HG03378 (cell line): Measurements from ENCODE around the gene PHF21B.
"Not testable (repeated sequence)": the region's sequence is repeated elsewhere in the genome, so short reads cannot be mapped to it uniquely, and the experiment has no call there.

ENCODE experiments used
- ATAC-seq: cut with Tn5 transposase; IDR thresholded peaks from one replicate; pipeline ENCODE4 v1.9.1; 2021; ENCODE audit warnings: mild to moderate bottlenecking, moderate library complexity; ENCODE audit not compliant: unreplicated experiment

PHF21B gene

GRCh38 chr22:44965171-44965570 lies 44.6 kb downstream of the PHF21B start:
- no peak for ATAC-seq

DNA sequence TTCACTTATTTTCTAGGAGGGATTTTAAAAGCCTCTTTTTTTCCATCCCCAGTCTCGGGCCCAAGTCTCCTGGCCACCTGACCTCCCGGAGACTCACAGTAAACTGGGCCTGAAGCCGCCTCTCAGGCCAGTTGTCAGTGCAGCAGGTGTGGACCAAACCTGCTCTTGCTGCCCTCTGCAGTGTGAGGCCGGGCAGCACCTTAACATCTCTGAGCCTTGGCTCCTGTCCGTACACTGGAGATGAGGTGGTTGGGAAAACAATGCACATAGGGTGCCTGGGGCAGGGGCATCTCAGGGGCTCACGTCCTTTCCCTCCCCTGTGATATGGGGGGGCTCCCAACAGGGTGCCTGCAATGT lies 45.1 kb downstream of the PHF21B start:
- ATAC-seq = no peak

DNA sequence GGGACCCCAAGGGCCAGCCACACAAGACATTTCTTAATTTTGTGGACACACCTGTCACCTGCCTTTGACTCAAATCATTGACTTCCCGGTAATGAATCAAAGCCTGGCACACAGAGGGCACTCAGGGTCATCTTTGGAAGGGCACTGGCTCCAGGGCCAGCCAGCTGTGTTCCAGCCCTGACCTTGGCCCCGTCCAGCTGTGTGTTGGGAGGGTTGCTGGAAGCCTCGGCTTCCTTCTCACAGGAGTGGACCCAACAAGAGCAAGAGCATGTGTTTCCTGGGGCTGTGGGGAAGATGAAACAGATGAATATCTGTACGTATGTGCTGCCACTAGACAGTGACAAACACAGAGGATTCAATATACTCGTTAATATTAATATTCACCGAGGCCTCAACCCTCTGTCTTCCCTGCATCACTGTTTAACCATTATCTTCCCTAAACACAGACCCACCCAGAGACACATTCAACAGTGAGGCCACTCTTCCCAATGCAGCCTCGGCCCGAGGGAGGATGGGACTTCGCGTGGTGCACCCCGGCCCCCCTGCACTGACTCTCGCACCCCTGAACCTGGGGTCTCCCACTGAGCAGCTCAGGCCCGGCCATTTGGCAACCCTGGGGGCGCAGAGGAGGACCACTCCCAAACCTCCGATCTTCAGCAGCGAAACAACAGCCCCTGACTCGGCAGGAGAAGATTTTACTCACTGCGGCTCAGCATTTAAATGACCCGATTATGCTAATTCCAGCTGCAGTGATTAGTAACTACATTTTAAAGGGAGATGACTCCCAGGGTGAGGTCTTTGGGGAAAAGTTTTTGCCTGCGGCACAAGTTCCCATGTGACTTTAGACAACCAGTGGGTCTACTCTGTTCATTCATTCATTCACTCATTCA lies 45.7 kb downstream of the PHF21B start:
- no peak for ATAC-seq

- no peak for ATAC-seq
Observed at GRCh38 chr22:44962741-44963454, 46.9 kb downstream of the PHF21B start.

GRCh38 chr22:44961682-44962081 lies 48.1 kb downstream of the PHF21B start:
- ATAC-seq = not testable (repeated sequence)

DNA sequence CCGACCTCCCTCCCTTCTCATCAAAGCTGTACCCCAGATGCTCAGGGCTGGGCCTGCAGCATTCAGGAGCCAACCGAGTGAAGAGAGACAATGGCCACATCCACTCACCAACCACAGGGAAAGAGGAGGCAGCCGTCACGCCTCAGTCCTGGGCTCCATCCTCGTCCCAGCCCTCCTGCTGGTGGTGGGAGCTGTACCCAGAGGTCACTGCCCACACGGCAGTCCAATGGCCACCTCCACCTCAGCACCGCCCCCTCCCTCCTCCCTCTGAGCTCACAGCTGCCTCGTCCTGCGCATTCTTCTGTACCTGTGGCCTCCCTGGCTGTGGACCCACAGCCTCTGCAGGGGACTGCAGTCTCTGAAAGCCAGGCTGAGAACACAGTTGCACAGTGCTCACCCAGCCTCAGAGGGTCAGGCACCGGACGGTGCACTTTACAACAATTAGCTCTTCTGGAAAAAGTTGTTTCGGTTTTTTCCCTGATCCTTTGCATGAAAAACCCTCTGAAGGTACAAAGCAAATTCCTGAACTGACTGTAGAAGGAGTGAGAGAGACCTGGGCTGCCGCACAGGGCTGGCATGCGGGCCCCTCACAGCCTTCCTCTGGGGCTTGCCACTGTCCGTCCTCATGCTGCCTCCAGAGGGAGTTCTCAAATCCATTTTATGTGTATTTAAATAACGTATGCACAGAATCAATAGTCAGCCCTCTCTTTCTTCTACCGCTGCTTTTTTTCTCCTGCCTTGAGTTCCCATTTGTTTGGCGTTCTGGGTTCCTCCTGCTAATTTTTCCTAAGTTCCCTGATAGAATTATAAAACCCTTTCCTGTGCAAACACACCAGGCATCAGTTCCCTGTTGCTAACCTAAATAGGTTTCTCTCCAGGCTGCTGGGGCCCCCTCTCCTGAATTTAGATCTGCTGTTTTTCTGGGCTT lies 52.7 kb downstream of the PHF21B start:
- no peak for ATAC-seq

- peak; percentile 69 for ATAC-seq
Observed at GRCh38 chr22:44955102-44955501, 54.7 kb downstream of the PHF21B start.

DNA sequence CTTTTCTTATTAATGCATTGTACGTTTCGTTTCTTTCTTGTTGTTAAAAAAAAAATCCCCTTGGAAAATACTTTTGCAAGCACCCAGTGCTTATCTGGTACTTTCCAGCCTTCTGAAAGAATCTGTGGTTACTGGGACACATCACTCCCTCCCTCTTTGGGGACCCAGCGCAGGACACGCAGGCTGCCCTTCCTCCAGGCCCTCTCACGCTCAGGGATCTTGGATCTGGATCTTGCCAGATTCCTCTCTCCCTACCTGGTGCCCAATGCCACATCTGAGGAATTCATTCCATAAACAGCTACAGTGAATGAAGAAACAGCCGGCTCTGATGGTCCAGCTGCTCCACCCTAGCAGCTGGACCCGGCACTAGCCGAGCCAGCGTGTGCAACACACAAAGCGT lies 55.7 kb downstream of the PHF21B start:
- ATAC-seq = no peak

GRCh38 chr22:44952863-44953746 lies 56.7 kb downstream of the PHF21B start:
- ATAC-seq = no peak

DNA sequence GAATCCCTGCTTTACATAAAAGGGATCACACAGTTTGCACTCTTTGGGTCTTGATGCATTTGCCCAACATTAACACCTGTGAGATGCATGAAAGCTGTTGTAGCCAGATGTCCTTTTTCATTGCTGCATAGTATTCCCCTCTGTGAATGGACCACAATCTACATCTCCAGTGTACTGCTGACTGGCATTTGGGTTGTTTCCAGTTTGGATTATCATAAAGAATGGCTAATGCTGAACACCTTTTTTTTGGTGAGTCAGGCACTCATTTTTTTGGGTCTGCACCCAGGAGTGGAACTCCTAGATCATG lies 58.3 kb downstream of the PHF21B start:
- ATAC-seq = no peak

DNA sequence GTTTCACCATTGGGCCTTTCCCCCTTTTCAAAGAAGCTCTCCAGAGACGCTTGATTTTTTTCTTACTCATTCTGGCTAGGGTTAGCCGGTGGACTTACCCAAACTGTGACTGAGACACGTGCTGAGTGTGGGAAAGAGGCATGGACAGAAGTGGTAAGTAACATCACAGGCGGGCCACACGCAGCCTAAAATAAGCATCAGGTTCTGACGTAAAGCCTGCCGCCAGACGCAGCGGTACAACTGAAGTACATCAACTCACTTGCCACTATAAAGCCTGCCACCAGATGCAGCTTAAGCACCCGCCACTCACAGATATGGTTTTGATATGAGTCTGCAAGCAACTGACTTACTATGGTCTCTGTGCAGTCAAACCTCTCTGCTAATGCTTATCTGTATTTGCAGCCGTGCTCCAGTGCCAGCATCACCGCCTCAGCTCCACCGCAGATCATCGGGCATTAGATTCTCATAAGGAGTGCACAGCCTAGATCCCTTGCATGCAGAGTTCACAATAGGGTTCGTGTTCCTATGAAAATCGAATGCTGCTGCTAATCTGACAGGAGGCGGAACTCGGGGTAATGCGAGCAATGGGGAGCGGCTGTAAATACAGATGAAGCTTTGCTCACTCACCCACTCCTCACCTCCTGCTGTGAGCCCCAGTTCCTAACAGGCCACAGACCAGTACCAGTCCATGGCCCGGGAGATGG lies 58.8 kb downstream of the PHF21B start:
- no peak for ATAC-seq

DNA sequence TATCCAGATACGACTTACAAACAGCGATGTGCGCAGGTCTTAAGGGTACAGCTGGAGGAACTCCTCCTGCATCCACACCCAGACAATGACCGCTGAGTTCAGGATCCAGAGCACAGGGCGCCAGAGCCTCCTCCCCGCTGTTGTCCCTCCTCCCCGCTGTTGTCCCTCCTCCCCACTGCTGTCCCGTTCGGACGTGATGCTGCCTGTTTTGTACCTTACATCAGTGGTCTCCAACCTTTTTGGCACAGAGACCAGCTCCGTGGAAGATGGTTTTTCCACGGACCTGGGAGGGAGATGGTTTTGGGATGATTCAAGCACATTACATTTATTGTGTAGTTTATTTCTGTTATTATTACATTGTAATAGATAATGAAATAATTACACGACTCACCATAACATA lies 62.0 kb downstream of the PHF21B start:
- ATAC-seq = no peak

DNA sequence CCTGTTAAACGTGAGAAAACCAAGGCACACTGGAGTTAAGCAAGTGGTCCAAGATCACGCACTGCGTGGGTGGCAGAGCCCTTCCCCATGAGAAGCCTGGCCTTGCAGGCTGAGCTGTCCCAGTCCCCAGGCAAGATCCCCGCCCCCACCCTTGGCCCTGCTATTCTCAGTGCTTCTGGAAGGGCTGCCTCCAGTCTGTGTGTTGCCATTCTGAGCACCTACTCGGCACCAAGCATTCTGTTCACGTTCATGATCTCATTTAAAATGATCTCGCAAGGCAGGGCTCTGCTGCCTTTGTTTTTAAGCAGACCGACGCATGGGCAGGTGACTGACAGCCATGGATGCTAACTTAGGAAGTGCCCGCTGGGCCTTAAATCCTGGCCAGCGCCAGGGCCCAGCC lies 62.8 kb downstream of the PHF21B start:
- ATAC-seq = no peak

DNA sequence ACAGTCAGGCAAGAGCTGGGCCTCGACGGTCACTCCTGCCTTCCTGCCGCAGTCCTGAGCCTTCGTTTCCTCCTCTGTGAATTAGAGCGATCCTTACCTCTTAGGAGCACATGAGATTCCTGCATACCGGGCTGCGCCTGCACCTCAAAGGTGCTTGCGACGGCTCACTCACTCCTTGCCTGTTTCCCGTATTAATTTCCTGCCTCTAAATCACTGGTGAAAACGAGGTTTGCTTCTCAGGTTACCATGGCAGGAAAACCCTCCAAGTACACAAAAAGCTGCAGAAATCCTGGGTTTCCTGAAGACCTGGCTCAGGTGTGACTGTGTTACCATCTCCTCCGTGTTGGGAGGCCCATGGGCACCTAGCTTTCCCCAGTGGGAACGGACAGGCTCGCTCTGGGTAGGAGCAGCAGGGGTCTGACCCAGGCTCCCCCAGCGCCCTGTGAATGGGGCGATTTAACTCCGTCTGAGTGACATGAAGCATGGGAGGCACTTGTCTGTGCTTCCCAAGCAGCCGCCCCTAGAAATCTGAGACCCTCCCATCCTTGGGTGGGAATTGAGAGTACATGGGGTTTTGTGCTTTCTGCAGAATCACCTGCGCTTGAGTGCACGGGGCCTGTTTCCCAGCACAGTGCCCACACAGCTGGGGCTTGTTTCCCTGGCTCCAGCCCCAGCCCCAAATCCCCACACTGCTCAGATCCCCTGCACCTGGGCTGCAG lies 64.8 kb downstream of the PHF21B start:
- no peak for ATAC-seq

DNA sequence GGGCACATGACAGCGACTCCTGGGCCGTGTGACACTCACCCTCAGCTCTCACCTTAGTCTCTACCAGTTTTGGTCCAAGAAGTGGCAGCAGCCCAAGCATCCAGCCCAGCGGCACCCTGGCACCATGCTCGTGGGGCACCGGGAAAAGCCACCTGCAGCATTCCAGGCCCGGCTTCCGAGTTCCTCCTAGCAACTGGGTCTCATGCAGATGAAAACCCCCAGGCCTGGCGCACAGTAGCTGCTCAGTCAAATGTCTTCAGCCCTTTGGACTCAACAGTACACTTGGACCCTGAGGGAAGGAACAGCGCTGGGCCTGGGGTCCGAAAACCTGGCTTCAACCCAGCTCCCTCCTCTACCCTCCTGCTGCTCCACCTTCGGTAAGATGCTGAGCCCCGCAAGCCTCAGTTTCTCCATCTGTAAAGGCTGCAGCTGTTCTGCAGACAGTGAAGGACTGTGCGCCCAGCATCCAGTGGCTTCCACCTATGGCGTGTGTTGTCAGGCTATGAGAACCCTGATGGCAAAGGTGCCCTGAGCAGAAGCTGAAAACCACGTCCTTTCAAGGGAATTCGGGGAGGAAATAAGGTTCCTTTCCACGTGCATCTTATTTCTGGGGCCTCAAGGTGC lies 66.0 kb downstream of the PHF21B start:
- no peak for ATAC-seq

DNA sequence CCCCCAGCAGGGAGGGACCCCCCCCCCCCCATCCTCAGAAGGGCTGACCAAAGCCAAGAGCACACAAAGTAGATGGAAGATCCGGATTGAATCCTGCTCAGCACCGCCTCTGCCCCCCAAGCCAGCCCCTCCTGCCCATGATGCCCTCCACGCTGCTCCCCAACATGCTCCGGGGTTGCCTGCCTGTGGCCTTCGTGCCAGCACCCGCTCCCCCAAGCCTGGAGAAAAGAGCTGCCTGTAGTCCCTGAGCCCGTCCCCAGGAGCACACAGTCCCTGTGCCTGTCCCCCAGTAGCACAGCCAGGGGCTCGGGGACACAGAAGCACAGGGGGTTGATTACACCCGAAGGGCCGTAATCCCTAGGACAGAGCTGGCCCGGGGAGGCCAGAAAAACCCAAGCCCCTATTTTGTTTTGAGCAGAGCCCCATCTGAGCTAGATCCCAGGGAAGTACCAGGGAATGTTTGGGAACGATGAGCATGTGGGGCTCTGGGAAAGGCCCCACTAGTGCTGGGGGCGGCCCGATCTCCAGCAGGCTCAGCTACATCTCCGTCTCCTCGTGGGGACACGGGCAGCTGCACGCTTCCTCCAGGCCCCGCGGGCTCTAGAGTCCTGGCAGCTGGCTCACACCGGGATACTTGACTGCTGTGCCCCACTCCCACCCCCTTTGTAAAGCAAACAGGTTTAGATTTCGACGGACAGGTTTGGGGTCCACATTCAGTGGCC lies 66.7 kb downstream of the PHF21B start:
- no peak for ATAC-seq

DNA sequence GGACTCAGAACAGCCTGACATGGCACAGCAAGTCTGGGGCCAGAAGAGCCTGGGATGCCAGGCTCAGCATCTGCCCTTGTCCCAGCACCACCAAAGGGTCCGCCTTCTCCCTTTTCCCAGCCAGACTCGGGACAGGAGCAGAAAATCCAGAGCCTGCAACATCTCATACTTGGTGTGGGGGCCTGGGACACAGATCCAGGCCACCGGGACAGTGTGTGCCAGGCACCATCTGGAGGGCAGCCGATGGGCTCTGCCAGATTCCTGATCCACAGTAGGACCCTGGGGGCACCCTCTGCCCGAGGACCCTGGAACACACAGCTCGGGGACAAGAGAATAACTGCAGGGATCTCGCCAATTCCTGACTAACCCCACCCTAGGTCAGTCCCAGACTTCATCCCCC lies 67.7 kb downstream of the PHF21B start:
- no peak for ATAC-seq

GRCh38 chr22:44941207-44941606 lies 68.6 kb downstream of the PHF21B start:
- no peak for ATAC-seq
